Heart left ventricle (tissue), 16 donors: ENCODE results near the gene COL1A1. TPM values are rescaled to one million over a fixed set of nuclear protein-coding genes. Genes with fewer than 3 reads are reported as not detected.
A peak's percentile ranks its signal among the peaks of the same experiment; 100 is the strongest.

Source experiments
- ATAC-seq, 4 donors: fragments of 200-7000 bp; cut with Tn5 transposase; one replicate each; pipeline ENCODE4 v1.9.1; 2020 to 2022; ENCODE audit warnings: moderate library complexity in 4 of 4, mild to moderate bottlenecking in 3 of 4, moderate number of reproducible peaks in 1 of 4
- DNase-seq, 5 donors: peaks; one replicate each; pipeline ENCODE4 v3.0.0-alpha.2; 2020
- H3K27ac ChIP-seq, 12 donors: fragments of 200-600 bp; sonication (generic) in 4 of 12; one replicate each; pipeline versions ENCODE4 v1.5.0 to v1.8.0; 2016 to 2022; ENCODE audit warnings: mild to moderate bottlenecking in 2 of 12
- H3K27me3 ChIP-seq, 9 donors: fragments of 200-600 bp; sonication (generic) in 2 of 9; one replicate each; pipeline versions ENCODE4 v1.5.1 to v1.8.0; 2016 to 2022; ENCODE audit warnings: mild to moderate bottlenecking in 3 of 9
- H3K36me3 ChIP-seq, 9 donors: fragments of 200-600 bp; sonication (generic) in 2 of 9; one replicate each; pipeline versions ENCODE4 v1.5.0 to v1.8.0; 2018 to 2022; ENCODE audit warnings: mild to moderate bottlenecking in 2 of 9
- H3K4me1 ChIP-seq, 12 donors: fragments of 200-600 bp; sonication (generic) in 4 of 12; one replicate each; pipeline versions ENCODE4 v1.5.0 to v1.8.0; 2016 to 2022; ENCODE audit warnings: mild to moderate bottlenecking in 3 of 12
- H3K4me3 ChIP-seq, 12 donors: fragments of 200-600 bp; sonication (generic) in 4 of 12; one replicate each; pipeline versions ENCODE4 v1.5.0 to v1.8.0; 2017 to 2022; ENCODE audit warnings: mild to moderate bottlenecking in 9 of 12, moderate library complexity in 4 of 12
- H3K9me3 ChIP-seq, 12 donors: fragments of 200-600 bp; sonication (generic) in 4 of 12; one replicate each; pipeline versions ENCODE4 v1.5.0 to v1.8.0; 2016 to 2022; ENCODE audit warnings: mild to moderate bottlenecking in 1 of 12
- CTCF ChIP-seq, 12 donors: fragments of 200-600 bp; sonication (generic) in 4 of 12; IDR thresholded peaks; one replicate each; pipeline versions ENCODE4 v1.5.0 to v1.8.0; 2018 to 2022; ENCODE audit warnings: antibody characterized with exemption in 12 of 12, mild to moderate bottlenecking in 5 of 12
- POLR2A ChIP-seq, 2 donors: fragments of 450-650 bp; IDR thresholded peaks; one replicate each; pipeline ENCODE4 v1.6.1; 2017; ENCODE audit warnings: antibody characterized with exemption in 2 of 2, mild to moderate bottlenecking in 2 of 2, moderate library complexity in 2 of 2
- WGBS, 4 donors: extraction: QIAGEN DNeasy Blood & Tissue Kit in 2 of 4; methylation state at CpG; one replicate each; pipeline versions ENCODE4 v1.1.5 to v1.1.7; 2013 to 2018; 5-methylcytosine and 5-hydroxymethylcytosine counted together
- intact Hi-C, 10 donors: fragments of 100-400 bp; cut with DNase I; formaldehyde crosslinking; loops; one replicate each; pipeline versions ENCODE4 v1.11.1 to v1.14.2; 2022
- polyA plus RNA-seq, 2 donors: library from polyadenylated mRNA; stranded (reverse); fragments of 200-250 nt; gene quantifications; one replicate each; pipeline ENCODE4 v1.2.3, GENCODE V29; 2013
- total RNA-seq, 9 donors: library from RNA; depleted of rRNA in 2 of 9; stranded (reverse); fragments of >200 nt in 2 of 9; fragmentation: NEBNext Ultra II Directional in 3 of 9; extraction: Animal tissue kit (Norgen Biotek cat#: 25700) in 3 of 9; gene quantifications; one replicate each; pipeline versions ENCODE4 v1.1.0 to v1.2.4, GENCODE V29; 2016 to 2023
- donor health status: ischemic (EF 13 %, LVEDD 7.1; RV severe dilation, severe dysfunction).
- donor health status: healthy with polysubstance abuse.
- donor health status: DM: no; HTN: yes; CAD: no.
- donor health status: DM: no; HTN: no; CAD: no.
- donor health status: ischemic (EF 25% LVEDD 6.9; RV normal size, moderate dysfunction).
- donor health status: ischemic (EF 25% LVEDD 5.7; RV mildly dilated, moderate dysfunction).
- donor health status: healthy.
- donor health status: DM: yes; HTN: yes; CAD: no.
- donor health status: ischemic (EF 35%, LVEDD 5.7; RV mildly dilated, moderate dysfunction).
- donor health status: nonischemic (EF 11% LVEDD 7.7; RV severe dilation, severe dysfunction).
- donor health status: DM: yes; HTN: yes; CAD: no.
- donor health status: PGD.
- donor health status: ischemic (EF 29% LVEDD 5.4; RV normal size, mild dysfunction).
- donor health status: nonischemic (EF 23%, LVEDD 6.1; RV moderate dilation, normal function).

Gene COL1A1
- total and polyA plus RNA-seq, 11 donors = 10.2 to 897 (median 55.4) TPM

DNA sequence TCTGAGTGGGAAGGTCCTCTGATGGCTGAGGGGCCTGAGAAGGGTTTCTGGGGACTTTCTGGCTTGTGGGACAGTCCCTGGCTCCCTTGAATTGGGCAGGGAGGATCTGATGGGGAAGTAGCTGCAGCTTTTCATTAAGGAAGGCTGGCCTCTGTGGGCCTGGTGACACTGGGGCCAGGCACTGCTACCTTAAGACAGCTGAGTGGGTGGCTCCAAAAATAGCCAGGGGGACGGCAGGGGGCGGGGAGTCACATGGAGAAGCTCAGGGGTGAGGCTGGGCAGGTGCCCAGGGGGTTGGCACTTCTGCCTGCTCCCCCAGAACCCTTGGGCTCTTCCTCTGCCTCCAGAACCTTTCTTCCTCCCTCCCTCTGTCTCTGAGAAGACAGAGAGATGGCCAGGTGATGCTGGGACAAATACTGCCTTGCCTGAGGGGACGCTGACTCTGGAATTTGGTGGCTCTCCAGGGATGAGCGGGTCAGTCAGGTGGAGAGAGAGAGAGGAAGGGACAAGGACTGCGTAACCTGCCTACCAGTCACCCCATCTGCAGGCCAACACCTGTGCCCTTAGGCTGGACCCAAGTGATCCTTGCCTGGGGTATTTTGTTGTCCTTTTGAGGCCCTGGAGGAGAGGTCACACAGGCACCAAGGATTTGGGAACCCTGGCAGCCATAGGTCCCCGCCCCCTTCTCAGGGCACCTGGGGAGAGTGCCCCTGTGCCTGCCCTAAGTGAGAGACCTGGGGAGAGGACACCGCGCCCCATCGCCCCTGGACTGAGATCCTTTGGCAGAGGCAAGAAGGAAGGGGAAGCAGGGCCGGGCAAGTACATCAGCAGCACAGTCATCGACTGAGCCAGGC lies 37.4 kb downstream of the COL1A1 start:
- ATAC-seq = peak in 3 of 4 donors; percentile 24 to 40 (median 30)

GRCh38 chr17:50162466-50163254 lies 38.8 kb downstream of the COL1A1 start:
- 70 to 72% (median 71%) methylated on average over 8 of the region's 8 CpGs for WGBS, 4 donors
- H3K27ac ChIP-seq = peak overlapping the region in 2 of 12 donors; percentile 83 to 98
- peaks cover 0 to 49% (median 22%) of the 10 kb centered on the region in 12 donors for H3K4me1 ChIP-seq

More for the DNA sequence above, 37.4 kb downstream of the COL1A1 start:
- Histone ChIP-seq H3K4me1 (peaks cover 0 to 63% (median 27%) of the 10 kb centered on the region in 12 donors), H3K27me3 (no peaks in the 10 kb centered on the region), H3K27ac (peak overlapping the region in 11 of 12 donors; percentile 41 to 100 (median 94)), H3K4me3 (no peak overlapping the region), H3K36me3 (peaks cover 0 to 8% (median 0%) of the 10 kb centered on the region in 9 donors), H3K9me3 (no peaks in the 10 kb centered on the region)
- peak in 4 of 5 donors; percentile 62 to 84 (median 70) for DNase-seq
- 66 to 75% (median 70%) methylated on average over 9 to 11 of the region's 11 CpGs for WGBS, 4 donors
- intact Hi-C loops = loop anchor here in 9 of 10 donors (5.0 to 10.0 kb wide), 5 partner anchors 47 to 72 kb away; partner anchors contain the start of gene PDK2 (in 1 of the 9)
- TF ChIP-seq POLR2A (IDR thresholded peaks at IDR 0.05) (peak in 1 of 2 donors; percentile 23), CTCF (IDR thresholded peaks at IDR 0.05) (no peak)

DNA sequence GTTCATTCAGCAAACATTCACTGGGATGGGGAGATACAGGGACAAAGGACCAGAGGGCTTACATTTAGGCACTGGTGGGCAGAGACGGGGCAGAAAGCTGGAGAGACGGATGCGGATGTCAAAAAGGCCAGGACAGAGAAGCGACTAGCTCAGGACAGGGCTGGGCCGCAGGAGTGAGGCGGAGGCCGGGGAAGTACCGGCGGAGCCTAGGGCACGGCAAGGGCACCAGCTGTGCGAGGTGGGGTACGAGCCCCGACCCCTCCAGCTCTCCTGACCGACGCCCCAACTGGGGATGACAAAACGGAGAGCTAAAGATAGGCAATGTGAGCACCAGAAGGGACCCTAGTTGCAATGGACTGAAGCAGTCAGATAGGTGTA lies 39.5 kb downstream of the COL1A1 start:
- Histone ChIP-seq H3K27me3 (no peaks in the 10 kb centered on the region), H3K4me3 (peak overlapping the region in 8 of 12 donors; percentile 51 to 70 (median 66)), H3K9me3 (no peaks in the 10 kb centered on the region), H3K36me3 (no peaks in the 10 kb centered on the region), H3K4me1 (peaks cover 0 to 42% (median 22%) of the 10 kb centered on the region in 12 donors), H3K27ac (peak overlapping the region in 4 of 12 donors; percentile 69 to 83 (median 80))
- no peak for TF ChIP-seq POLR2A (IDR thresholded peaks at IDR 0.05)
- no peak for TF ChIP-seq CTCF (IDR thresholded peaks at IDR 0.05)
- ATAC-seq (no peak), DNase-seq (peak in 1 of 5 donors; percentile 11)
- 49 to 55% (median 52%) methylated on average over 16 of the region's 16 CpGs for WGBS, 4 donors
- intact Hi-C loops = loop anchor here in 9 of 10 donors (1.0 to 10.0 kb wide), 9 partner anchors 21 to 70 kb away; partner anchors contain the start of gene PDK2 (in 2 of the 9)

More at GRCh38 chr17:50162466-50163254, 38.8 kb downstream of the COL1A1 start:
- Histone ChIP-seq H3K36me3 (no peaks in the 10 kb centered on the region), H3K9me3 (no peaks in the 10 kb centered on the region), H3K27me3 (no peaks in the 10 kb centered on the region), H3K4me3 (no peak overlapping the region)
- DNase-seq (no peak), ATAC-seq (no peak)
- TF ChIP-seq POLR2A (IDR thresholded peaks at IDR 0.05) (no peak), CTCF (IDR thresholded peaks at IDR 0.05) (no peak)
- intact Hi-C loops = loop anchor here in 9 of 10 donors (5.0 to 10.0 kb wide), 5 partner anchors 45 to 70 kb away; partner anchors contain the start of gene PDK2 (in 1 of the 9)
